Measurements from ENCODE around the gene DNAI1. TPM values are rescaled to one million over a fixed set of nuclear protein-coding genes. Genes with fewer than 3 reads are reported as not detected.

Gene DNAI1
- total RNA-seq, 1 experiment from 2014 or later: not detected

DNA sequence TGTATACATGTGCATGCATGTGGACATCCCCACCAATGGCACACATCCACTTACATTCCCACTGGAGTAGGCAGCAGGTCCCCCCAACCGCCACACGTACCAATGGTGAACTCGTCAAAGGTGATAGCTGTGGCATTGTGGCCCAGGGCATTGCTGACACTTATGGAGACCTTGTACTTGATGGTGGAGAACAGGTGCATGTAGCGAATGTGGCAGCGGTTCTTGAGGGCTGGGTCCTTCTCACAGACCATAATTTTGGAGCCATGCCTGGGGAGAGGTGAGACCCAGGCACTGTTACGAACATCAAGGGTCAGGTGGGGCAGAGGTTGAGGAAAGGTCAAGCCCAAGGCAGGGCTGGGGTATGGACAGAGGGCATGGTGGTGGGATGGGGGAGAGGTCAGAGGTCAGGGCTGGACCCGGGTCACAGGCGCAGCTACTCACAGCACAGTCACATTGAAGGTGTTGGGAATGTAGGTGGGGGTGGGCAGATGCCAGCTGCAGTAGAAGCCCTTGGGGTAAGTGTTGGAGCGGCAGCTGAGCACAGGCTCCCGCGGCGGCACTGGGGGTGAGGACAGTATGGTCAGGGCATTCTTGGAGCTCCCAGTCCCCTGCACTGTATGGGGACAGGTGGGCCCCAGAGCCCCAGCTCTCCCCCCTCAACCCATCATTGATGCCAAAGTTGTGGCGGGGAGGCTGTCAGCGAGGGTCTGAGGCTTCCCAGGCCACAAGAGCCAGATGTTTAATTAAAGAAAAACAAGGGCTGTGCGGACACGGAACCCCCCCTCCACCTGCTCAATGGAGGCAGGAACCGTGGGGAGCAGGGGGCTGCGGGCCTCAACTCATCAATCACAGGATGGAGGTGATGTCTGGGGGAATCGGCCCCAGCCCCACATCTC is 99.1 kb downstream of the DNAI1 start:
- DNase-seq (ENCODE audit: low read depth): no peak

DNA sequence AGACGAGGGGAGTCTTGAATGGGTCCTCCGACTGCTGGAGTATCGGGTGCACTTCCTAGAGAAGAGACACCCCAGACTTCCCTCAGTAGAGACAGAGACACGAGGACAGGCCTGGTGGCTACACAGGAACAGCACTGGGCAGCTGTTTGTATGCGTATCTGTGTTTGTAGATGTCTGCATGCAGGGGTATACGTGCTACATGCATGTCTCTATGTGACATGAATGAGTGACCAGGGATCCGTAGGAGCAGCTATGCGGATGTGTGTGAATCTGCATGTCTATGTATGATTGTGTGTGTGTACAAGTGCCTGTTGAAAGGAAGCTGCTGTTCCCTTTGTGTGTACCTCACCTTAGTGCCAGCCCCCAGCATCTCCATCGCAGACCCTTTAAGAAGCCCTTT is 99.8 kb downstream of the DNAI1 start:
- no peak for DNase-seq (ENCODE audit: low read depth)

DNA sequence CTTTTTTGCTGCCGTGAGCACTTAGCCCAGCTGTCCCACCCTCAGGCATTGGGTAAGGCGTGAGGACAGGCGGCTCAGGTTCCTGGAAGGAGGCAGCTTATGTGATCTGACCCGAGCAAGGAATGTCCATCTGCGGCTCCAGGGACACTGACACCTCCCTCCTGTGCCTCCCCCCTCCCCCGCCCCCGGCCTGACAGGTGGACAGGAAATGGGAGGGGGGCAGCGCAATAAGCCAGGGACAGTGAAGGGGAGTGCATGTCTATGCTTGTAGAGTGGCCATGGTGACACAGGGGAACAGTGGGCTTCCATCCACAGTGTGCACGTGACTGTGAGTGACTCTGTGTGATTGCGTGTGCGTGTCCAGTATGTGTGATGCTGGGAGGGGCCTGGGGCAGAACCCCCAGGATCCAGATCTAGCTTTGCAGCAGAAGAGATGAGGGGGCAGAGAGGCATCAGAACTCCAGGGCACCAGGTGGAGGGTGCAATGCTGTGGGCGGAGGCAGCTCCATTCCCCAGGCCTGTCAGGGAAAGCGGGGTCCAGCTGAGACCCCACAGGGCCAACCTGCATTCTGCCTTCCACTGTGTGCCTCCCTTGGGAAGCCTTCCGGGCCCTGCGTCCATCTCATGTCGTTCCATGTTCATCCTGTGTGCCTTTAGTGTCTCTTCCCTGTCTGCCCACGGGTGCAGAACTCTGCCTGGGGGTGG is 100.5 kb downstream of the DNAI1 start:
- no peak for DNase-seq (ENCODE audit: low read depth)

DNA sequence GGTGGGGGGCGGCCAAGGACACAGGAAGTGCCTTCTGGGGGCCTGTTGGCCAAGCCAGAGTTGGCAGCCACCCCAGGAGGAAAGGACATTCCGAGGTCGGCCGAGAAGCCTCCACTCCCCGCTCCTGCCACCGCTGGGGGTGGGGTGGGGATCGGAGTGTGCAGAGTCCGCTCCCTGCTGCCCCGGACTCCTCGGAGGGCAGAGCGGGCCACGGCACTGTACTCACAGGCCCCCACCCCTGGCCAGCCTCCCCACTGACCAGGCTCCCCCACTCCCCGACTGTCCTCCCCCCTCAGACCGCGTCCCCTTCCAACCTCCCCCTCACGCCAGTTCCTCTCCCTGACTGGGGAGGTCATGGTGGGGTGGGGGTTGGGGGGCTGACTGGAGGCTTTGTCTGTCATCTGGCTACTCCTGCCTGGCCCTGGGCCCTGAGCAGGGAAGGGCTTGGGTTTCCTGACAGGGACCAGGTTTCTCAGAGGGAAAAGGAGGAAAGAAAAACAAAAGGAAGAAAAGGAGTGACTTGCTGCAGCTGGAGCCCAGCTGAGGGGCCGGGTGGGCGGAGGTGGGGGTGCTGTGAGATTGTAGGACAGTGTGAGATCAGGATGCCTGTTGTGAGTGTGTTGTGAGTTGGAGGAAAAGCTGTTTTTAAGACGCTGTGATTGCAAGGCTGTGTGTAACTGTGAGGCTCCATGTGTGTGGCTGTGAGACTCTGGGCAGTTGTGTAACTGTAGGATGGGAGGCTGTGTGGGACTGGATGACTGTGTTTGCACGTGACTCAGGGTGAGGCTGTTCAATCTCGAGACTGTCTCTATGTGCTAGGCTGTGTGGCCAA is 101.2 kb downstream of the DNAI1 start:
- peak; percentile 21 for DNase-seq (ENCODE audit: low read depth)

DNA sequence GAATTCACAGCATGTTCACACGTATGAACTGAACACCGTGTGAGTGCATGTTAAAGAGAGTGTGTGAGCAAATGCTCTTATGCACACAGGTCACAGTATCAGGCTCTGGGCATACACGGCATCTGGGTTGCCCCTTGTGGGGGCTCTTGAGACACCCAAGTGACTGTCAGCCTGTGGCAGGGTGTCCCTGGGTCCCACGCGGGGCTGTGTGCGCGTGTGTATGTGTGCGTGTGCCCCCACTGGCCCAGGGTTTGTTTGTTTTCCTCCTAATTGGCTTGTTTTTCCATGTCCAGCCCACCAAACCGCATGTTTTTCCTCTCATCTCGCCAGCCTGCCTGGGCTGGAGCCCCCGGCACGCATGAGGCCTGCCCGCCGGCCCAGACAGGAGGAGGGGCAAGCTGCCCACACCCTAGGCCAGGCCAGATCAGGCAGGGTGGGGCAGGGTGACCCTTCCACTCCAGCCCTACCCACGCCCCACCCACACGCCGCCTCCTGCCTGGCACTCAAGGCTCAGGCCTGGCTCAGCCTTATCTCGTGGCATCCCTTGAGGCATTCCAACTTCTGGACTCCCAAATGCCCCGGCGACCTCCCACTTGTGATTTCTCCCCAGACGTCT is 102.1 kb downstream of the DNAI1 start:
- DNase-seq (ENCODE audit: low read depth): no peak

DNA sequence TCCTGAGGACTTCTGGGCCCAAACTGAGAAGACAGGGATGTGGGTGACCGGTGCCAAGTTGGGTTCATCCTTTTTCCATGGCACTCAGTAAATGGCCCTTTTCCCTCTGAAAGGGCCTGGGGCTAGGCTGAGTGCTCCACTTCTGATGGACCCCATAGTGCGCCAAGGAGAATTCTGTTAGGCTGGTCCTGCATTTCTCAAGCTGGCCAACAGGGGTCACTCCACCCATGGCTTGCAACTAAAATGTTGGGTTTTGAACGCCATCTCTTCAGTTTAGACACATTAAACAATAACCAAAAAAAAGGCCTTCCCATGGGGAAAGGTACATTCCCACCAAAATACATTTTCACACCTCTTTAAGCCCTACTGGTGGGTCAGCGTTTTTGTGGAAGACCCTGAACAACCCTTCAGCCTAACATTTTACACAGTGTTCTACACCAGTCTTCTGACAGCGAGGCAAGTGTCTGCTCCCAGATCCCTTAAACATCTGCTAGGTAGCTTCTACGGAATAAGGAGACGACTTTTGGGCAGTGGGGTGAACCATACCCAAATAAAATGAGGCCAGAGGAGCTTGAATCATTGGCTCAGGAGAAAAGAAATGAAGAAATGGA is 103.6 kb downstream of the DNAI1 start:
- DNase-seq (ENCODE audit: low read depth): no peak

DNA sequence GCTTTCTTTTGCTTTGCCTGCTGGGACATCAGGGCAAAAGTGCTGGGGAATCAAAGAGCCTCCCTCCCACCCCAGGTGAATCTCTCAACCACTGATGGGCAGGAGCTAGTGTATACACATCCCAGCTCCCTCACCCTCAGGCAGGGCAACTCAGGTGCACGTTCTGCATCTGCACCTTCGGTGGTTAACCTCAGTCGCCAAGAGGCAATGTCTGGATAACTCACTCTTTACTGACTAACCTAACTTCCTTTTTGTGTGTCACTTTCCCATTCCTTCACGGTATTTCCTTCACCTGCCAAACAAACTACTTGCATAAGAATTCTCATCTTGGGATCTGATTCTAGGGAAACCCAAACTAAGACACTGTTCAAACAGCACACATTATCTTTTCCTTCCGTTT is 104.7 kb downstream of the DNAI1 start:
- no peak for DNase-seq (ENCODE audit: low read depth)

DNA sequence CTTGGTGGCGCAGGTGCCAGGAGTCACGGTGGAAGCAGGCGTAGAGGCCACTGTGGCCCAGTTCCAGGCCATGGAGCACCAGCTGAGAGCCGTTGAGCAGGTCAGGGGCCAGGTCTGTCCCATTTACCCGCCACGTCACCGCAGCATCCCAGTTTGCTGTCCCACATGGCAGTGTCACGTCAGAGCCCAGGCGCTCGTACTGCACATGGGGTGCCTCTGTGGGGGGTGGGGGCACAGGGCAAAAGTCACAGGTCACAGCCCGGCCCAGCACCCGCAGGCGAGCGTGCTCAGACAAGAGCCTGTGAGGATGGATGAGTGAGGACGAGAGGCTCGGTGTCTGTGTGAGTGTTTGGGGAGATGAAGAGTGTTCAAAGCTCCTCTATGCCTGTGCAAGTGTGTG is 106.0 kb downstream of the DNAI1 start:
- no peak for DNase-seq (ENCODE audit: low read depth)

DNA sequence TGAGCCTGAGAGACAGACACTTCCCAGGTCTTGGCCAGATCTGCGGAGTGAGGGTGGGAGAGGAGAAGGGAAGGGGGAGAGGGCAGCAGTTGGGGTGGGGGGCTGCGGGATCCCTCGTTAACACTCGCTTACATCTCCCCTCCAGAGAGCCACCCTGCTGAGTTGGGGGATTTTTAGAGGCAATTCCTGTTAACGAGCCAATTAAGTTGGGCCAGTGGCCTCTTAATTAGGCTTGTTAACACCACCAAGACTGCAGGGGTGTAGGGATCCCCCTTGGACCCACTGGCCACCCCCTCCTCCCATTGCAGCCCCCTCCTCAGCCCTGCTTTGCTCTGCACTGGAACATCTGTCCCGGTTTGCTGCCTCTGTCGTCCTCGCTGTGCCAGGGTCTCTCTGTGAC is 107.3 kb downstream of the DNAI1 start:
- DNase-seq (ENCODE audit: low read depth): no peak

DNA sequence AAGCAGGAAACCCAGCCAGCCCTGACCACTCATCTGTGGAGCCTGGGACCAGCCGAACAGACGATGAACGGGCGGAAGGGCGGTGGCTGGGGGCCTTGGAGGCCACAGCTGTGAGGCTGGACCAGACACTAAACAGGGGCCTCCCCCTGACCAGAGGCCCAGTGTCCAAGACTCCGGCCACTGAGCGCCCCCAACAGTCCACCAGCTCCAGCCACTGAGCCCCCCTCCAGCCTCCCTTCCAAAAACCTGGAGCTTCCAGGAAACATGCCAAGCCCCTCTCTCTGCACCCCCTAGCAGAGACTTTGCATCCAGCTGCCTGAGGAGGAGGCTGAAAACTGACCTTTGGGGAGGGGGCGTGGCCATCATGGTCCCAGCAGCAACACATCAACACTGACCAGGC is 107.7 kb downstream of the DNAI1 start:
- DNase-seq (ENCODE audit: low read depth): no peak

DNA sequence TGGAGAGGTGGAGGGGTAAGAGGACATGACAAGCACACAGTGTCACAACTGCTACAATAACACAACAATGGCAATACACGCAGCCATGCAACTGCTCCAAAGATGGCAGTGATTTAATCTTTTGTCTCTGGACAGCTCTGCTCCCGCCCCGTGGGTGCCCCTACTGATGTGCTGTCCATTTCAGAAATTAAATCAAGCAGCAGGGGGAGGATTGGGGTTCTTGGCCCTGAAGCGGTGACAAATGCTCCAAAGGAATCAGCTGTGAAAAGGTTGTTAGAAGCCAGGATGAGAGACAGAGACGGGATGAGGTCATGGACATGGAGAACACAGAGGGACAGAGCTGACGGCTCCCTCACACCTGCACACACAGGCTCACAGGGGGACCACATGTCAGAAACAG is 108.4 kb downstream of the DNAI1 start:
- DNase-seq (ENCODE audit: low read depth): no peak

DNA sequence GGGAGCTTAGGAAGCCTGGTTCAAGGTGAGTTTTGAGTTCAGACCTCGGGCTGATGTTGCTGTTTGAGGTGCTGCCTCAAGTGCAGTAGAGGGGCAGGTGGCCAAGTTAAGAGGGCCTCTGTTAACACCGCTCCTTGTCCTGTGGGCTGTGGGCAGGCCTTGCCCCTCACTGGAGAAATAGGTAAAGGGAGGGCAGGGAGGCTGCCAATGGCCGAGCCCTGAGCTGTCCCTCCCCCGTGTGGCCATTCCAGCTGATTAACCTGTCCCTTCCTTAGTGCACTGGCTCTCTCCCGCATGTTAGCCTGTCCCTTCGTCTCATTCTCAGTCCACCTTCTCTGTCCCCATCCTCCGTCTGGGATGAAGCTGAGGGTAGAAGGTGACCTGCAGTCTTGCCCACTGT is 109.5 kb downstream of the DNAI1 start:
- DNase-seq (ENCODE audit: low read depth): no peak

DNA sequence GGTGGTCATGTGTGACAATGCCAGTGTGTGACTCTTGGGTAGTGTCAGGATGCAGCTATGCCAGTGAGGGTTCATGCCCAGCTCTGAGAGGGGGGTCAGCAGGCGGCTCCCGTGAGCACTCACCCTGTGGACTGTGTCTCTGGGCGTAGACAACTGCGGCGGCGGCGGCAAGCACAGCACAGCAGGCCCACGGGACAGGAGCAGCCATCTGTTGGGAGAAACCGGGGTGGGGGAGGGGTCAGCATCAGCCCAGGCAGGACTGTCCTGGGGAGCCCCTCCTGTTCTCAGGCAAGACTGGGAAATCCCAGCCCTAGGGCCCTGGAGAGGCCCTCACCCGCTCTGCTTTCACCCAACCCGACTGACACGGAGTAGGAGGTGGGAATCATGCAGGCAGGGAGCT is 110.2 kb downstream of the DNAI1 start:
- no peak for DNase-seq (ENCODE audit: low read depth)

DNA sequence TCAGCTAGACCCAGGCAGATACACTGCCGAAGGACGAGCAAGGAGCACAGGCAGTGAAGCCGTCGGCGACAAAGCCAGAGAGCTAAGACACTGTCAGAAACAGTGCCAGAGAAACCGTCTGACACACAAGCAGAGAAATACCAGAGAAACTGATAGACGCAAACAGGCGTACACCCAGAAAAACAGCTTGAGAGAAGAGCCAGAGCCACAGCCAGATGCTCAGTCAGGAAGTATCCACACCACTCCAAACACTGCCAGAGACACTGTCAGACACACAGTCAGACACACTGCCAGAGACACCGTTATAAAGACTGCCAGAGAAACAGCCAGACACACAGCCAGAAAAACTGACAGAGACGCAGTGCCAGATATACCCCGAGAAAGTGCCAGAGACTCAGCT is 111.8 kb downstream of the DNAI1 start:
- no peak for DNase-seq (ENCODE audit: low read depth)

Other genes with a start within 250 kb of the DNAI1 start
- 4.6 and 9.0 TPM in 2 replicates for gene KIF24, start 129.5 kb upstream of the DNAI1 start, total RNA-seq (2014; rRNA removed; shearing (Covaris generic))
- gene NUDT2, start 129.2 kb upstream of the DNAI1 start, total RNA-seq (2014; rRNA removed; shearing (Covaris generic)): 45.6 and 59.9 TPM in 2 replicates
- gene MYORG, start 81.9 kb upstream of the DNAI1 start, total RNA-seq (2014; rRNA removed; shearing (Covaris generic)): 1.5 and 3.6 TPM in 2 replicates
- 14.6 and 31.1 TPM in 2 replicates for gene FAM219A, start 235 bp upstream of the DNAI1 start, total RNA-seq (2014; rRNA removed; shearing (Covaris generic))
- gene ENHO, start 64.2 kb downstream of the DNAI1 start, total RNA-seq (2014; rRNA removed; shearing (Covaris generic)): 0.71 and 2.0 TPM in 2 replicates
- gene CNTFR, start 130.9 kb downstream of the DNAI1 start, total RNA-seq (2014; rRNA removed; shearing (Covaris generic)): 0.05 and 0.07 TPM in 2 replicates
- gene RPP25L, start 153.3 kb downstream of the DNAI1 start, total RNA-seq (2014; rRNA removed; shearing (Covaris generic)): 16.7 and 23.3 TPM in 2 replicates
- 159 and 180 TPM in 2 replicates for gene DCTN3, start 161.7 kb downstream of the DNAI1 start, total RNA-seq (2014; rRNA removed; shearing (Covaris generic))
- not detected in 2 replicates for gene ARID3C, start 170.3 kb downstream of the DNAI1 start, total RNA-seq (2014; rRNA removed; shearing (Covaris generic))
- gene SIGMAR1, start 179.0 kb downstream of the DNAI1 start, total RNA-seq (2014; rRNA removed; shearing (Covaris generic)): 108 and 115 TPM in 2 replicates
- gene GALT, start 187.9 kb downstream of the DNAI1 start, total RNA-seq (2014; rRNA removed; shearing (Covaris generic)): 13.4 and 20.9 TPM in 2 replicates
- gene IL11RA, start 193.4 kb downstream of the DNAI1 start, total RNA-seq (2014; rRNA removed; shearing (Covaris generic)): 13.8 and 16.5 TPM in 2 replicates
- gene CCL27, start 203.9 kb downstream of the DNAI1 start, total RNA-seq (2014; rRNA removed; shearing (Covaris generic)): not detected in 2 replicates
- not detected in 2 replicates for gene CCL19, start 232.5 kb downstream of the DNAI1 start, total RNA-seq (2014; rRNA removed; shearing (Covaris generic))

All from M059J (cell line).